T-helper 1 cell treated with Interleukin-12 subunit alpha and Interleukin-12 subunit beta and Interleukin-4 antibody, amounts not matched to agents 30 ng/mL and 1 ng/mL, for 36 hours (primary cell): Measurements from ENCODE around the gene CSTPP1. TPM values are rescaled to one million over a fixed set of nuclear protein-coding genes. Genes with fewer than 3 reads are reported as not detected.

Experiments
- intact Hi-C: fragments of 100-400 bp; cut with micrococcal nuclease; formaldehyde crosslinking; loops from one replicate; pipeline ENCODE4 v1.15.1; 2024
- total RNA-seq: library from RNA; stranded (reverse); gene quantifications from 2 replicates; pipeline ENCODE4 v1.2.3, GENCODE V29; 2022

Gene CSTPP1
- total RNA-seq, 1 donor from 2014 or later = 21.5 TPM

GRCh38 chr11:47125083-47125482, 188.5 kb downstream of the CSTPP1 start:
- intact Hi-C loops = no loop called here

GRCh38 chr11:47127213-47127612, 190.7 kb downstream of the CSTPP1 start:
- intact Hi-C loops = no loop called here

- intact Hi-C loops = no loop called here
Observed at GRCh38 chr11:47130543-47130942, 194.0 kb downstream of the CSTPP1 start.

- intact Hi-C loops = no loop called here
Observed at GRCh38 chr11:47131136-47131535, 194.6 kb downstream of the CSTPP1 start.

- intact Hi-C loops = no loop called here
Observed at GRCh38 chr11:47132490-47132889, 195.9 kb downstream of the CSTPP1 start.

- intact Hi-C loops = no loop called here
Observed at GRCh38 chr11:47132981-47133380, 196.4 kb downstream of the CSTPP1 start.

- intact Hi-C loops = no loop called here
Observed at GRCh38 chr11:47136327-47136726, 199.8 kb downstream of the CSTPP1 start.

- intact Hi-C loops = no loop called here
Observed at GRCh38 chr11:47136921-47137320, 200.4 kb downstream of the CSTPP1 start.

GRCh38 chr11:47137476-47137875, 200.9 kb downstream of the CSTPP1 start:
- intact Hi-C loops = no loop called here

- intact Hi-C loops = no loop called here
Observed at GRCh38 chr11:47139878-47140277, 203.3 kb downstream of the CSTPP1 start.

- intact Hi-C loops = no loop called here
Observed at GRCh38 chr11:47143322-47143721, 206.8 kb downstream of the CSTPP1 start.

- intact Hi-C loops = no loop called here
Observed at GRCh38 chr11:47144541-47144940, 208.0 kb downstream of the CSTPP1 start.

- intact Hi-C loops = no loop called here
Observed at GRCh38 chr11:47147250-47147649, 210.7 kb downstream of the CSTPP1 start.

- intact Hi-C loops = no loop called here
Observed at GRCh38 chr11:47147681-47148080, 211.1 kb downstream of the CSTPP1 start.

- intact Hi-C loops = no loop called here
Observed at GRCh38 chr11:47148270-47148669, 211.7 kb downstream of the CSTPP1 start.

- intact Hi-C loops = no loop called here
Observed at GRCh38 chr11:47148903-47149531, 212.5 kb downstream of the CSTPP1 start.

- intact Hi-C loops = no loop called here
Observed at GRCh38 chr11:47149782-47150181, 213.2 kb downstream of the CSTPP1 start.

- intact Hi-C loops = no loop called here
Observed at GRCh38 chr11:47152126-47152952, 215.8 kb downstream of the CSTPP1 start.

GRCh38 chr11:47152953-47153950, 216.7 kb downstream of the CSTPP1 start:
- intact Hi-C loops = loop anchor here (1.0 kb wide), 2 partner anchors 233 to 264 kb away; no protein-coding TSS in a partner anchor

GRCh38 chr11:47154616-47155570, 218.3 kb downstream of the CSTPP1 start:
- intact Hi-C loops = no loop called here
